Endothelial cell (in vitro differentiated cells): ENCODE measurements around the gene PLGRKT. TPM values are rescaled to one million over a fixed set of nuclear protein-coding genes. Genes with fewer than 3 reads are reported as not detected.

Experiments
- DNase-seq: peaks from one replicate; pipeline ENCODE4 v3.0.0; 2021; ENCODE audit warnings: low spot score
- H3K27ac Mint-ChIP-seq: one replicate; pipeline ENCODE4 v1.8.0; 2021; ENCODE audit warnings: mixed read lengths, inconsistent platforms; ENCODE audit not compliant: unreplicated experiment
- H3K27me3 Mint-ChIP-seq: one replicate; pipeline ENCODE4 v1.8.0; 2021; ENCODE audit warnings: mild to moderate bottlenecking, moderate library complexity, mixed read lengths, inconsistent platforms; ENCODE audit not compliant: unreplicated experiment
- H3K36me3 Mint-ChIP-seq: one replicate; pipeline ENCODE4 v1.8.0; 2021; ENCODE audit warnings: mild to moderate bottlenecking, low read depth, mixed read lengths, inconsistent platforms; ENCODE audit not compliant: unreplicated experiment
- H3K4me1 Mint-ChIP-seq: one replicate; pipeline ENCODE4 v1.8.0; 2021; ENCODE audit warnings: mild to moderate bottlenecking, mixed read lengths, inconsistent platforms; ENCODE audit not compliant: unreplicated experiment
- H3K4me3 Mint-ChIP-seq: one replicate; pipeline ENCODE4 v1.8.0; 2021; ENCODE audit warnings: mild to moderate bottlenecking, mixed read lengths, inconsistent platforms; ENCODE audit not compliant: unreplicated experiment
- H3K9me3 Mint-ChIP-seq: one replicate; pipeline ENCODE4 v1.8.0; 2021; ENCODE audit warnings: mixed read lengths, inconsistent platforms; ENCODE audit not compliant: unreplicated experiment
- total RNA-seq: library from RNA; stranded (reverse); fragmentation: NEBNext Ultra II Directional; extraction: Animal tissue kit (Norgen Biotek cat#: 25700); gene quantifications from one replicate; pipeline ENCODE4 v1.2.1, GENCODE V29; 2021; ENCODE audit not compliant: unreplicated experiment
- TF ChIP-seq, protein P1 (sequence below): fragments of 200-600 bp; sonication (generic); IDR thresholded peaks from one replicate; pipeline ENCODE4 v1.5.0; 2021; ENCODE audit warnings: antibody characterized with exemption; ENCODE audit not compliant: unreplicated experiment

Gene PLGRKT
- total RNA-seq, 1 donor from 2014 or later = 4.8 TPM

GRCh38 chr9:5361326-5362010 is 76.3 kb downstream of the PLGRKT start:
- Mint-ChIP-seq H3K36me3 (peaks cover 3% of the 10 kb centered on the region), H3K9me3 (no peaks in the 10 kb centered on the region), H3K4me1 (no peaks in the 10 kb centered on the region), H3K27me3 (peaks cover 3% of the 10 kb centered on the region), H3K27ac (no peak overlapping the region), H3K4me3 (no peak overlapping the region)
- TF ChIP-seq, protein P1, sequence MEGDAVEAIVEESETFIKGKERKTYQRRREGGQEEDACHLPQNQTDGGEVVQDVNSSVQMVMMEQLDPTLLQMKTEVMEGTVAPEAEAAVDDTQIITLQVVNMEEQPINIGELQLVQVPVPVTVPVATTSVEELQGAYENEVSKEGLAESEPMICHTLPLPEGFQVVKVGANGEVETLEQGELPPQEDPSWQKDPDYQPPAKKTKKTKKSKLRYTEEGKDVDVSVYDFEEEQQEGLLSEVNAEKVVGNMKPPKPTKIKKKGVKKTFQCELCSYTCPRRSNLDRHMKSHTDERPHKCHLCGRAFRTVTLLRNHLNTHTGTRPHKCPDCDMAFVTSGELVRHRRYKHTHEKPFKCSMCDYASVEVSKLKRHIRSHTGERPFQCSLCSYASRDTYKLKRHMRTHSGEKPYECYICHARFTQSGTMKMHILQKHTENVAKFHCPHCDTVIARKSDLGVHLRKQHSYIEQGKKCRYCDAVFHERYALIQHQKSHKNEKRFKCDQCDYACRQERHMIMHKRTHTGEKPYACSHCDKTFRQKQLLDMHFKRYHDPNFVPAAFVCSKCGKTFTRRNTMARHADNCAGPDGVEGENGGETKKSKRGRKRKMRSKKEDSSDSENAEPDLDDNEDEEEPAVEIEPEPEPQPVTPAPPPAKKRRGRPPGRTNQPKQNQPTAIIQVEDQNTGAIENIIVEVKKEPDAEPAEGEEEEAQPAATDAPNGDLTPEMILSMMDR = no peak
- no peak for DNase-seq

DNA sequence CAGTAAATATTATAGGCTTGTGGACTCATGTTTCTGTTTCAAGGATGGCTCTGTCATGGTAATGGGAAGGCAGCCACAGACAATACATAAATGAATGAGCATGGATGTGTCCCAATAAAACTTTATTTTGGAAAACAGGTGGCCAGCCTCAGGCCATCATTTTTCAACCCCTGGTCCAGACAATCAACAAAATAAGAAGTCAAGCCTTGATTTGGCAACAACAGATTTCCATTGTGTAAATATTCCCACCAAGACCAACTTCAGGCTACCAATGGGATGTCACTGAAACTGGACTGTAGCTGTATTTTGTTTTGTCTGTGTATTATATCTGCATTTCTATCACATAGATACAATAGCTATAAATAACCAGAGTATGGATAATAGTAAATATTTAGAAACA is 77.4 kb downstream of the PLGRKT start:
- TF ChIP-seq, protein P1 = no peak
- Mint-ChIP-seq H3K9me3 (no peaks in the 10 kb centered on the region), H3K36me3 (peaks cover 3% of the 10 kb centered on the region), H3K4me3 (no peak overlapping the region), H3K27me3 (peaks cover 3% of the 10 kb centered on the region), H3K4me1 (no peaks in the 10 kb centered on the region), H3K27ac (no peak overlapping the region)
- DNase-seq = no peak

DNA sequence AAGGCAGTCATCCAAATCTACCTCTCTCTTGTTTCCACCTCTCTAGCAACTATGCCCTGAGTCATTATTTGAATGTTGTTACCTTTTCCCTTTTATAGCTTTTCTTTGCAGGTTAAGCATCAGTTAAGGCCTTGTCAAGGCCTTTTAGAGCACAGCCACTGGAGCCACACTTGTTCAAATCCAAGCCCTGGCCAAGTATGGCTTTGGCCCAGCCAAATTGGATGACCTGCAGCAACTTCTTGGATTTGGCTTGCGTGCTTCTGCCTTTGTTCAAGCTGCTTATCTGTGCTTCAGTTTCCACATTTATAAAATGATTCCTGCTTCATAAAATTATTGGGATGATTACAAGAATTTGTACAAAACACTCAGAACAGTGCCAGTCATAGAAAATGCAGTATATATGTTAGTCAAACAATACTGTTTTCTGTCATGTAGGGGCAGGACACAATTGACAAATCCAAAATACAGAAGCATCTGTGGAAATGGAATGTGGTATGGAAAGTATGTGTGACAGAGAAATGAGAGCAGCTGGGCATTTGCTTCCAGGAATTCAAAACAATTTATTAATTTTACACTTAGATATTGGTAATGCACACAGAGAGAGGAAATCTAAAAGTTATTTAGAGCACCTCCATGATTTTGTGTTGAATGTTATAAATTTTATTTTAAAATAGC is 80.2 kb downstream of the PLGRKT start:
- Mint-ChIP-seq H3K9me3 (no peaks in the 10 kb centered on the region), H3K27me3 (peaks cover 3% of the 10 kb centered on the region), H3K27ac (no peak overlapping the region), H3K4me1 (no peaks in the 10 kb centered on the region), H3K36me3 (peaks cover 3% of the 10 kb centered on the region), H3K4me3 (no peak overlapping the region)
- no peak for DNase-seq
- TF ChIP-seq, protein P1 = no peak

DNA sequence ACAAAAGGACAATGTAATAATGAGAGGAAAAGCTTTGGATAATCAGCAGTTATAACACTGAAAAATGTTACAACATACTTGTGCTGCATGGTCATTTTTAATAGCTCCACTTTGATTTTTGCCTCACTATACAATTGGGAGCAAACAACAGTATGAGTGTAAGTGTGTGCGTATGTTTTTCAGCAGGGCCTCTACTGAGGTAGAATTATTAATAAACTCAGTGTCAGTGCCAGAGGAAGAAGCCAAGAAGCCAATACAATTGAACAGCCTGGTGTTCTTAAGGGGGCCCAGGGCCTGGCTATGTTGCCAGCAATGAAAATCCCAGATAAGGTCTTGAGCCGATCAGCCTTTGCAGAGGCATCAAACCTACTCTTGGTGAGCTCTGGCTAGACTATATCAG is 81.9 kb downstream of the PLGRKT start:
- Mint-ChIP-seq H3K27ac (no peak overlapping the region), H3K4me1 (no peaks in the 10 kb centered on the region)

More for the DNA sequence above, 81.9 kb downstream of the PLGRKT start:
- no peak overlapping the region for H3K4me3 Mint-ChIP-seq
- H3K9me3 Mint-ChIP-seq = no peaks in the 10 kb centered on the region
- H3K36me3 Mint-ChIP-seq = no peaks in the 10 kb centered on the region
- TF ChIP-seq, protein P1 = no peak
- peaks cover 2% of the 10 kb centered on the region for H3K27me3 Mint-ChIP-seq
- DNase-seq = no peak
